ENCODE results near the gene ACTBL2.

The ACTBL2 gene

GRCh38 chr5:57491369-57491965, 8.9 kb upstream of the ACTBL2 start:
- H3K27me3 ChIP-seq (ENCODE audit: insufficient read depth, low read depth, severe bottlenecking), result no peaks in the 10 kb centered on the region
- no peak overlapping the region for H3K27ac ChIP-seq
- TF ChIP-seq, protein P1, sequence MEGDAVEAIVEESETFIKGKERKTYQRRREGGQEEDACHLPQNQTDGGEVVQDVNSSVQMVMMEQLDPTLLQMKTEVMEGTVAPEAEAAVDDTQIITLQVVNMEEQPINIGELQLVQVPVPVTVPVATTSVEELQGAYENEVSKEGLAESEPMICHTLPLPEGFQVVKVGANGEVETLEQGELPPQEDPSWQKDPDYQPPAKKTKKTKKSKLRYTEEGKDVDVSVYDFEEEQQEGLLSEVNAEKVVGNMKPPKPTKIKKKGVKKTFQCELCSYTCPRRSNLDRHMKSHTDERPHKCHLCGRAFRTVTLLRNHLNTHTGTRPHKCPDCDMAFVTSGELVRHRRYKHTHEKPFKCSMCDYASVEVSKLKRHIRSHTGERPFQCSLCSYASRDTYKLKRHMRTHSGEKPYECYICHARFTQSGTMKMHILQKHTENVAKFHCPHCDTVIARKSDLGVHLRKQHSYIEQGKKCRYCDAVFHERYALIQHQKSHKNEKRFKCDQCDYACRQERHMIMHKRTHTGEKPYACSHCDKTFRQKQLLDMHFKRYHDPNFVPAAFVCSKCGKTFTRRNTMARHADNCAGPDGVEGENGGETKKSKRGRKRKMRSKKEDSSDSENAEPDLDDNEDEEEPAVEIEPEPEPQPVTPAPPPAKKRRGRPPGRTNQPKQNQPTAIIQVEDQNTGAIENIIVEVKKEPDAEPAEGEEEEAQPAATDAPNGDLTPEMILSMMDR (IDR thresholded peaks at IDR 0.05; ENCODE audit: low read depth, low read length), result no peak
- no peaks in the 10 kb centered on the region for H3K9me3 ChIP-seq (ENCODE audit: severe bottlenecking)
- DNase-seq, result no peak
- no peaks in the 10 kb centered on the region for H3K36me3 ChIP-seq
- no peak overlapping the region for H3K4me3 ChIP-seq (ENCODE audit: low read depth, low read length)

DNA sequence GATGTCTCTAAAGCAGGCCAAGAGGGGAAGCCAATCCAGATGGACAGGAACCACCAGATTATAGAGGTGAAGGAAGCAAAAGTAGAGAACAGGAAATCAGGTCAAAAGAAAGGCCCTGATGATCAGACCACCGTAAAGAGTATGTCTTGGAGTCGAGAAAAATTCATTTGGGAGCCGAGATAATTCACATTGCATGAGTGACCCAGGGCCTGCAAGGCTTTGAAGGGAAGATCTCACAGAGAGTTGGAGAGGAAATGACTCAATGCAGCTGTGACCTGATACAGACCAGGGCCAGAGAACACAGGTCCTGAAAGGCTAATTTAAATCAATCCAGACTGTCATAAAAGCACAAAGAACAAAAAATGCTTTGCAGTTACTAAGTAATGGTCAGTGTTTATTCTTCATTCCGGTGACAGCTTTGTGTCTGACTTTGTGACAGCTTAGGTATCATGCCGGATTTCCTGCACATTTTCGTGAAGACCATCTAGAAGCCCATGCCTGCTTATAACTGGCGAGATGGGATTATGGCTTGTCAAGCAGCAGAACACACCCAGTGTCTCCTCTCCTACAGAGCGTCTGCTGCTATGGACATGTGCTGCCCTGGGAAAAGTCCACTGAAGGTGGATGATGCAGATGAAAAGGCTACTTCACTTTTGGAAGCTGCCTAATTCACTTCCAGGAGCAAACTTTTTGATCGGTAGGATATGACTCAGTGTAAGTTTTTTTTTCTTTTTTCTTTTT, 5.8 kb upstream of the ACTBL2 start:
- Histone ChIP-seq H3K4me3 (ENCODE audit: low read depth, low read length) (no peak overlapping the region), H3K9me3 (ENCODE audit: severe bottlenecking) (no peaks in the 10 kb centered on the region), H3K27ac (no peak overlapping the region), H3K36me3 (no peaks in the 10 kb centered on the region), H3K27me3 (ENCODE audit: insufficient read depth, low read depth, severe bottlenecking) (no peaks in the 10 kb centered on the region)
- TF ChIP-seq, protein P1 (IDR thresholded peaks at IDR 0.05; ENCODE audit: low read depth, low read length), result no peak
- no peak for DNase-seq

DNA sequence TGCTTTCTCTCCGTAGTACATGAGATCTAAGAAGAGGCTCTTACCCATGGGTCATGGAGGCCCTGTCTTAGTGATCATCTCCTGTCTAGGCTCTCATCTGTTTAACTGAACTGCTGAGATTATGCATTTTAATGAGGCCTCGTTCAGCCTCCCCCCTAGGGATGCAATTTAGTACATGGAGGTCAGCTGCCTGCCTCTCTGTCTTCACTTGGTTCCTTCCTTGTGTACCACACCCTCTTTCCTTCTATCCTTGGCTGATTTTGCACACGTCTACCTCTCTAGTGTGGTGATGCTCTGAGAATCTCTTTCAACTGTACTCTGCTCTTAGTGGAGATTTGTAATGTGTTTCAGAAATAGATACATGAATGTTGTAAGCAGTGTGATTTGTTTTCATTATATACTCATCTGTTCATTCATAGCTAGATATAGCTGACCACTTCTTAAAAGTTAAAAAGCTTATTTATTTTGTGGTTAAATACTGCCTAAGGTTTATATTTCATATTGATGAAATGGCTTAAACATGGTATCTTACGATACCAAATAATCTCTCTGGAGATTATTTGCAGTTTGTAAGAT, 3.5 kb upstream of the ACTBL2 start:
- Histone ChIP-seq H3K27me3 (ENCODE audit: insufficient read depth, low read depth, severe bottlenecking) (no peaks in the 10 kb centered on the region), H3K4me3 (ENCODE audit: low read depth, low read length) (no peak overlapping the region), H3K27ac (no peak overlapping the region), H3K36me3 (no peaks in the 10 kb centered on the region), H3K9me3 (ENCODE audit: severe bottlenecking) (no peaks in the 10 kb centered on the region)
- TF ChIP-seq, protein P1 (IDR thresholded peaks at IDR 0.05; ENCODE audit: low read depth, low read length), result no peak
- no peak for DNase-seq

GRCh38 chr5:57478826-57479225, 3.8 kb downstream of the ACTBL2 start:
- TF ChIP-seq, protein P1 (IDR thresholded peaks at IDR 0.05; ENCODE audit: low read depth, low read length), result no peak
- Histone ChIP-seq H3K4me3 (ENCODE audit: low read depth, low read length) (no peak overlapping the region), H3K27me3 (ENCODE audit: insufficient read depth, low read depth, severe bottlenecking) (no peaks in the 10 kb centered on the region), H3K27ac (no peak overlapping the region), H3K9me3 (ENCODE audit: severe bottlenecking) (no peaks in the 10 kb centered on the region), H3K36me3 (no peaks in the 10 kb centered on the region)
- no peak for DNase-seq

DNA sequence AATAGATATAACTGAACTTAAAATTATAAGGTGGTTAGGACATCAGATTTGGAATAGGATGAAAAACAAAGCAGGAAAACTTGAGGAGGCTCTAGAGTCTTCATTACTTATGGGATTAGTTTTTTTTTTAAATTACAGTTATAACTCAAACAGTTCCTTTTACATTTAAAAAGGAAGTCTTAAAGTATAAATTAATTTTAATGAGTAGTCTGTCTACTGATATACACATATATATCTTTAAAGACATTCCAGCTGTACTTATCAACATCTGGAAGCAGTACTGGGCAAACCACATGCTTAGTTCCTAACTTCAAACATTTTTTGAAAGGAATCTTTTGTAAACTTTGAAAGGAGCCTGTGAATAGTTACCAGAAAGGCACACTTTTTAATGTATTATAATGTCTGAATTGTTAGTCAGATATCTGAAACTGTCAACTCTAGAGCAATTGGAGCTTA, 6.0 kb downstream of the ACTBL2 start:
- Histone ChIP-seq H3K27ac (no peak overlapping the region), H3K36me3 (no peaks in the 10 kb centered on the region), H3K9me3 (ENCODE audit: severe bottlenecking) (no peaks in the 10 kb centered on the region), H3K4me3 (ENCODE audit: low read depth, low read length) (no peak overlapping the region), H3K27me3 (ENCODE audit: insufficient read depth, low read depth, severe bottlenecking) (no peaks in the 10 kb centered on the region)
- TF ChIP-seq, protein P1 (IDR thresholded peaks at IDR 0.05; ENCODE audit: low read depth, low read length), result no peak
- DNase-seq, result no peak

Measured in WERI-Rb-1 (cell line).